Neural cell (in vitro differentiated cells): ENCODE data around the gene PSEN1.

Experiments
- EP300 ChIP-seq: fragments of 450-650 bp; conservative IDR thresholded peaks from 2 replicates; pipeline ENCODE4 v1.6.1; 2014; ENCODE audit warnings: antibody characterized with exemption, mild to moderate bottlenecking, moderate library complexity; ENCODE audit not compliant: poor library complexity, severe bottlenecking
- MXI1 ChIP-seq: fragments of 450-650 bp; conservative IDR thresholded peaks from 2 replicates; pipeline ENCODE4 v1.6.1; 2014; ENCODE audit warnings: antibody characterized with exemption, mild to moderate bottlenecking; ENCODE audit not compliant: poor library complexity, severe bottlenecking

- TF ChIP-seq EP300 (no peak), MXI1 (no peak)
Observed at GRCh38 chr14:73252491-73253322, 116.4 kb downstream of the PSEN1 start.
